GM10266 (cell line): ENCODE data around the gene GPR183.

Experiments
- DNase-seq: peaks from one replicate; pipeline ENCODE4 v3.0.0; 2012; ENCODE audit errors: extremely low spot score
- TF ChIP-seq, protein P1 (sequence below): IDR thresholded peaks from 2 replicates; pipeline ENCODE4 v1.5.1; 2012; ENCODE audit warnings: mild to moderate bottlenecking, low read depth; ENCODE audit not compliant: control insufficient read depth, insufficient read depth; ENCODE audit errors: missing control alignments

GPR183 gene

DNA sequence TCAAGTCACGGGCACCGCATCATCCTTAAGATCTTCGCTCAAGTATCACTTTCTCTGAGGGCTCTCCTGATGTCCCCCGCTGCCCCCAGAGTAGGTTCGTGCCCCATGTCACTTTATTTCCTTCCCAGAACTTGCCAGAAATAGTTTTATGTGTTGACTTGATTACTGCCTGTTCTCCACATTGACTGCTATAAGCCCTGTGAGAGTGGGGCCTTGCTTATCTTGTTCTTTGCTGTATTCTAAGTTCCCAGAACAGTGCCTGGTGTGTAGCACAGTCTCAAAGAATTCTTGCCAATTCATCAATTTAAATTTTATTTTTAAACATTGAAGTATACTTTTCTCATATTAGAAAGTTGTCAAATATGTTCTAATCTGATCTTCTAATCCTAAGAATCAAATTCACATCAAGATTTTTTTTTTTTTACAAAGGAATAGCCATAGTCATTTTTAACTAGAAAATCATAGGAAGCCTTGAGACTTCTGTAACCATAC lies 32.1 kb upstream of the GPR183 start:
- no peak for DNase-seq
- TF ChIP-seq, protein P1, sequence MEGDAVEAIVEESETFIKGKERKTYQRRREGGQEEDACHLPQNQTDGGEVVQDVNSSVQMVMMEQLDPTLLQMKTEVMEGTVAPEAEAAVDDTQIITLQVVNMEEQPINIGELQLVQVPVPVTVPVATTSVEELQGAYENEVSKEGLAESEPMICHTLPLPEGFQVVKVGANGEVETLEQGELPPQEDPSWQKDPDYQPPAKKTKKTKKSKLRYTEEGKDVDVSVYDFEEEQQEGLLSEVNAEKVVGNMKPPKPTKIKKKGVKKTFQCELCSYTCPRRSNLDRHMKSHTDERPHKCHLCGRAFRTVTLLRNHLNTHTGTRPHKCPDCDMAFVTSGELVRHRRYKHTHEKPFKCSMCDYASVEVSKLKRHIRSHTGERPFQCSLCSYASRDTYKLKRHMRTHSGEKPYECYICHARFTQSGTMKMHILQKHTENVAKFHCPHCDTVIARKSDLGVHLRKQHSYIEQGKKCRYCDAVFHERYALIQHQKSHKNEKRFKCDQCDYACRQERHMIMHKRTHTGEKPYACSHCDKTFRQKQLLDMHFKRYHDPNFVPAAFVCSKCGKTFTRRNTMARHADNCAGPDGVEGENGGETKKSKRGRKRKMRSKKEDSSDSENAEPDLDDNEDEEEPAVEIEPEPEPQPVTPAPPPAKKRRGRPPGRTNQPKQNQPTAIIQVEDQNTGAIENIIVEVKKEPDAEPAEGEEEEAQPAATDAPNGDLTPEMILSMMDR, result no peak

DNA sequence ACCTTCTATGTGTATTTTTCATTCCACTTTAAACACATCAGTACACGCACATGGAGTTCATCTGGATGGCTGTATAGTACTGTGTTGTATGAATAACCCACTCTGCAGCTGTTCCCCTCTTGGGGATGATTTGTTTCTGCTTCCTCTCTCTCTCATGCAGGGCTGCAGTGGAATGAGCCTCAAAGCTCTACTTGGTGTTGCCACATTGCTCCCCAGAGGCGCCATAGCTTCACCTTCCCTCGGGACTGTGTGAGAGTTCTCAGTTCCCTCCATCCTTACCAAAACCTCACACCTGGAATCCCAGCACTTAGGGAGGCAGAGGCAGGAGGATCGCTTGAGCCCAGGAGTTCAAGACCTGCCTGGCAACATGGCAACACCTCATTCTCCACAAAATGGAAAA lies 28.4 kb upstream of the GPR183 start:
- no peak for DNase-seq
- TF ChIP-seq, protein P1, result peak; percentile 13

DNA sequence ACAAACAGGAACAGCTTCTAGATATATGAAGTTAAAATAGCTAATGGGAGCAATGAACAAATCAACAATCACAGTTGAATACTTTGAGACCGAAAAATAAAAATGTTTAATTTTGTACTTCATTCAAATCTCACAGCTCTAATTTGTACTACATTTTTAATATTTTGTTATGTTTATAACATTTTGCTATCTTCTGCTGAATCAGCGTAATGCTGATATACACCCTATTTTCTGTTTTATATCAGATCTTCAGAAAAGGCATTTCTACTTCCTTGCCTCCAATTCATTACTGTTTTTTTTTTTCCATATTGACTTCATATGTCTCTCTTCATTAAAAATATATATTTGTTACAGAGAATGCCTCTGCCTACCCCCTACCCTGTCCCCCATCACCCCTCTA lies 27.9 kb upstream of the GPR183 start:
- TF ChIP-seq, protein P1, result no peak
- DNase-seq, result no peak

DNA sequence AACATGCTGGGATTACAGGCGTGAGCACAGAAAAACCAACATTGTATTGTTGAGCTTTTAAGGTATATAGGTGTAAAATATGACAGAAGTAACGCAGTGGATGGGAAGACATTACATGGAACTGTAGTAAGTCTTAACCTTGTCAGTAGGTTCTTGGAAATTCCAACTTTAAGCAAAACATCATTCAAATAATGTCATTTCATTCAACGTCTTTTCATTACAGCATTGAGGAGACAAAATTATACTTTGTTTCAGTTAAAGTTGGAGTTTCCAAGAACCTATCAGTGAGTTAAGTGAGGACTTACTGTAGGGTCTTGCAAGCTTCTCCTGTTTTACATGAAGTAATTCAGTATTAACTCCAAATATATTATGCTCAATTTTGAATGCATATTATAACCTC lies 27.0 kb upstream of the GPR183 start:
- TF ChIP-seq, protein P1, result no peak
- no peak for DNase-seq

DNA sequence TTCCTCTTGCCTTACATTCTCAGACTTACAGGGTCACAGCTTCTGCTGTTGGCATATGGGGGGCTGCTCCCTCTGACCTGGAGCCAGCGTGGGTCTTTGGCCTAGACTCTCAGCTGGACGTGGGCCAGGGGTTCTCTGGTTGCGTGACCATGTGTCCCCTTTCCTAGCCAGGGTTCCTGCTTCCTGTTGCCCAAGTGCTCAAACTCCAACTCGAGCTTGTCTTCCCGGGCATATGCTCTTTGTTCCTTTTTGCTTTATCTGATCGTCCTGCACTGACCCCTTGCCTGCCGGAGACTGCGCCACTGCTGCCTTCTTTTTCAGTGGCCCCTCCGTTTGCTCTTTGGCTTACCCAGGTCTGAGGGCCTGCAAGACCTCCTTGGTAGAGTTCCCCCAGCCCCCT lies 25.3 kb upstream of the GPR183 start:
- DNase-seq, result no peak
- TF ChIP-seq, protein P1, result no peak

DNA sequence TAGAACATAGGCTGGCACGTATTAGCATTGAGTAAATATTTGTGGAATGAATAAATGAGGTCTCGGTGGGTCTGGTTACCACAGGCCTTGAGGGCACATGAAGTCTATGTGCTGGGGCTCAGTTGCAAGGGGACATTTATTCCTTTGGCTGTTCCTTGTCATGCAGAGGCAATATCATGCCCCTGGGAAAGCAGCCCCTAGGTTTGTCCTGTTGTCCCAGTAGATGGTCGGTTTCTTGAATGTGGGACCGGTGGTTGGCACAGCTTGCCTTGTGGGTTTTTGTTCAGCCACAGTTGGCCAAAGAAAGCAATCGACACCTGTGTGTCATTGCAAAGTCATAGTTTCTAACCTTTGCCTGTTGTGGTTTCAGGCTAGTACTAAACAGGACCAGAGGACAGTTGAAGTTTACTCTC lies 24.7 kb upstream of the GPR183 start:
- DNase-seq, result no peak
- TF ChIP-seq, protein P1, result no peak

DNA sequence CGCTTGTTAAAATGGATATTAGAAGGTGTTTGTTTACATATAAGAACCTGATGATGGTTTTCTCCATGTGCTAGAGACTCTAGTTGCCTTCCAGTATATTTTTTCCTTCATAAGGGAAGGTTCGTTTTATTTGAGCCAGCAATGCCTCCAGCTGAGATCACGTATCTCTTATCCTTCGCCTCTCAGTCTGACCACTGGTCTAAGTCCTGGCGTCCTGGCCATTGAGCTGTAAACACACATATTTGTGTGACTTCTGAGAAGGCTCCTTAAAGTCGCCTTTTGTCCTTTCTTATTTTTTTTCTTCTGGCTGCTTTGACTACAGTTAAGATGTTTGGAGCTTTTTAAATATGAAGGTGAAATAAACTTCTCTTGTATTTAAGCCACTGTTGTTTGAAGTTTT lies 23.7 kb upstream of the GPR183 start:
- TF ChIP-seq, protein P1, result no peak
- DNase-seq, result no peak
